Activated CD8-positive, alpha-beta T cell treated with anti-CD3 and anti-CD28 coated beads for 36 hours (primary cell): Measurements from ENCODE around the gene OSBPL10. TPM values are rescaled to one million over a fixed set of nuclear protein-coding genes. Genes with fewer than 3 reads are reported as not detected.
"Not testable (repeated sequence)": the region's sequence is repeated elsewhere in the genome, so short reads cannot be mapped to it uniquely, and the experiment has no call there.

Experiments used
- ATAC-seq: fragments of 200-7000 bp; cut with Tn5 transposase; one replicate; pipeline ENCODE4 v1.10.0; 2021; ENCODE audit warnings: mild to moderate bottlenecking, moderate library complexity
- CTCF ChIA-PET: fragments of 350-600 bp; sonication (Branson Sonifier 250); formaldehyde crosslinking; loops from one replicate; lab custom pipeline; 2021; ENCODE audit warnings: antibody characterized with exemption; lab: Charles Lee
- POLR2A ChIA-PET: fragments of 350-600 bp; sonication (Branson Sonifier 250); formaldehyde crosslinking; loops from one replicate; lab custom pipeline; 2021; ENCODE audit warnings: antibody characterized with exemption; lab: Charles Lee
- DNase-seq: peaks from one replicate; pipeline ENCODE4 v3.0.0-alpha.2; 2020
- H3K27ac Mint-ChIP-seq: one replicate; pipeline ENCODE4 v1.8.0; 2021; ENCODE audit warnings: mild to moderate bottlenecking, mixed read lengths
- H3K27me3 Mint-ChIP-seq: one replicate; pipeline ENCODE4 v1.8.0; 2021; ENCODE audit warnings: mixed read lengths
- H3K36me3 Mint-ChIP-seq: one replicate; pipeline ENCODE4 v1.8.0; 2021; ENCODE audit warnings: low read depth, mixed read lengths
- H3K4me1 Mint-ChIP-seq: one replicate; pipeline ENCODE4 v1.8.0; 2021; ENCODE audit warnings: low read depth, mixed read lengths
- H3K4me3 Mint-ChIP-seq: one replicate; pipeline ENCODE4 v1.8.0; 2021; ENCODE audit warnings: mild to moderate bottlenecking, moderate library complexity, mixed read lengths
- H3K9me3 Mint-ChIP-seq: one replicate; pipeline ENCODE4 v1.8.0; 2021; ENCODE audit warnings: mixed read lengths
- CTCF ChIP-seq: fragments of 200-600 bp; IDR thresholded peaks from one replicate; pipeline ENCODE4 v1.8.0; 2022; ENCODE audit warnings: antibody characterized with exemption, mild to moderate bottlenecking
- intact Hi-C: fragments of 100-400 bp; cut with micrococcal nuclease; formaldehyde crosslinking; loops from one replicate; pipeline ENCODE4 v1.10.0; 2022
- total RNA-seq, 2 experiments: library from RNA; stranded (reverse); gene quantifications; one replicate each; pipeline ENCODE4 v1.2.3, GENCODE V29; 2021

The OSBPL10 gene
- total RNA-seq, 2 experiments from 2014 or later, result 1.9 to 2.1 TPM

DNA sequence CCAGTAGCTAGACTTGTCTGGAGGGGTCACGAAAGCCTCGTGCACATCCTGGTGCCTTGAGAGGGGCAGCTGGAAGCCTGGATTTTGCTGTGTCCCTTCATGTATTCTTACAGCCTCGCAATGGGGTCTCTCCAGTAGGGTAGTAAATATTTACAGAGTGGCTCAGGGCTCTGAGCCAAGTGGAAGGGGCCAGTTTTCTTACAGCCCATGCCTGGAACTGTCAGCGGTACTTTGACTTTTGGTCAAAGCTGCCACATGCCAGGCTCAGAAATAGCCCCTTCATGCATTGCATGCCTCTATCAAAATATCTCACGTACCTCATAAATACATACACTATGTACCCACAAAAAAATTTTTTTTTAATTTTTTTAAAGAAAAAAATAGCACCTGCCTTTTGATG lies 119.2 kb downstream of the OSBPL10 start:
- Mint-ChIP-seq H3K27me3 (peaks cover 2% of the 10 kb centered on the region), H3K4me3 (no peak overlapping the region), H3K9me3 (no peaks in the 10 kb centered on the region), H3K36me3 (no peaks in the 10 kb centered on the region), H3K4me1 (no peaks in the 10 kb centered on the region), H3K27ac (no peak overlapping the region)
- POLR2A ChIA-PET, result interaction anchor here (0.6 kb wide), 1 partner anchor 161 kb away, joined by 3 read pairs; no protein-coding TSS in a partner anchor
- CTCF ChIA-PET, result no interaction called here
- DNase-seq (no peak), ATAC-seq (no peak)
- TF ChIP-seq CTCF, result no peak
- intact Hi-C loops, result no loop called here

GRCh38 chr3:31860642-31861041 lies 120.4 kb downstream of the OSBPL10 start:
- H3K27ac Mint-ChIP-seq, H3K9me3 Mint-ChIP-seq, intact Hi-C loops, POLR2A ChIA-PET, H3K4me1 Mint-ChIP-seq, CTCF ChIA-PET, ATAC-seq, H3K36me3 Mint-ChIP-seq, H3K27me3 Mint-ChIP-seq, H3K4me3 Mint-ChIP-seq, DNase-seq: not testable (repeated sequence)

DNA sequence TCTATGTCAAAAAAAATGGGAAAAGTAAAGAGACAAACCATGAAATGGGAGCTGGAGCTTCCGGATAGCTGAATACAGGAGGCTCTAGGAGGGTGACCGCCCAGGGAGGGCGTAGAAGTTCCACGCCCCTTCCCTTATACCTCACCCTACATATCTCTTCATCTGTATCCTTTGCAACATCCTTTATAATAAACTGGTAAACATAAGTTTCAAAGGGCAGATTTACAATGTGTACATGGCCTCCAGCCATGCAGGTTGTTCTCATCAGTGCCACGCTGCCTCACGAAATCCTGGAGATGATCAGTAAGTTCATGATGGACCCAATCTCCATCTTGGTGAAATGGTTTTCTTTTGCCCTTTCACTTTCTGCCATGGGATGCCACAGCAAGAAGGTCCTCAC lies 121.8 kb downstream of the OSBPL10 start:
- ChIA-PET CTCF (interaction anchor here (1.4 kb wide), 1 partner anchor 170 kb away, joined by 3 read pairs; no protein-coding TSS in a partner anchor), POLR2A (no interaction called here)
- Mint-ChIP-seq H3K27me3 (peaks cover 2% of the 10 kb centered on the region), H3K9me3 (no peaks in the 10 kb centered on the region), H3K4me3 (no peak overlapping the region), H3K36me3 (no peaks in the 10 kb centered on the region), H3K27ac (no peak overlapping the region), H3K4me1 (no peaks in the 10 kb centered on the region)
- intact Hi-C loops, result no loop called here
- ATAC-seq (no peak), DNase-seq (no peak)
- no peak for TF ChIP-seq CTCF

- no peak overlapping the region for H3K4me3 Mint-ChIP-seq
- intact Hi-C loops, result no loop called here
- TF ChIP-seq CTCF, result no peak
These were observed 122.6 kb downstream of the OSBPL10 start for GRCh38 chr3:31858439-31858838.

GRCh38 chr3:31853580-31853979 lies 127.5 kb downstream of the OSBPL10 start:
- no peaks in the 10 kb centered on the region for H3K36me3 Mint-ChIP-seq
- ATAC-seq, result no peak
- ChIA-PET POLR2A (no interaction called here), CTCF (no interaction called here)
- DNase-seq, result no peak
- no peaks in the 10 kb centered on the region for H3K9me3 Mint-ChIP-seq
- no peak for TF ChIP-seq CTCF
- intact Hi-C loops, result no loop called here
- no peak overlapping the region for H3K4me3 Mint-ChIP-seq
- H3K27ac Mint-ChIP-seq, result no peak overlapping the region
- peaks cover 1% of the 10 kb centered on the region for H3K27me3 Mint-ChIP-seq
- H3K4me1 Mint-ChIP-seq, result no peaks in the 10 kb centered on the region

More at GRCh38 chr3:31858439-31858838, 122.6 kb downstream of the OSBPL10 start:
- Mint-ChIP-seq H3K27ac (no peak overlapping the region), H3K36me3 (no peaks in the 10 kb centered on the region), H3K4me1 (no peaks in the 10 kb centered on the region), H3K27me3 (peaks cover 2% of the 10 kb centered on the region), H3K9me3 (no peaks in the 10 kb centered on the region)
- ATAC-seq, result no peak
- POLR2A ChIA-PET, result no interaction called here
- CTCF ChIA-PET, result interaction anchor here (1.4 kb wide), 1 partner anchor 171 kb away, joined by 3 read pairs; no protein-coding TSS in a partner anchor
- DNase-seq, result no peak
